Right lung (tissue), 5 donors: ENCODE measurements around the gene VEGFA. TPM values are rescaled to one million over a fixed set of nuclear protein-coding genes. Genes with fewer than 3 reads are reported as not detected.

Experiments used
- DNase-seq, 2 donors: peaks; one replicate each; pipeline ENCODE4 v3.0.0-alpha.2; 2013
- polyA plus RNA-seq, 5 donors: library from polyadenylated mRNA; unstranded; fragments of 120-200 nt; gene quantifications; one replicate each; pipeline versions ENCODE4 v1.2.1 to v1.2.3, GENCODE V29; 2013; ENCODE audit warnings: inconsistent platforms in 1 of 5, low replicate concordance in 1 of 5; ENCODE audit not compliant: insufficient read length in 5 of 5, insufficient read depth in 1 of 5

VEGFA gene
- polyA plus RNA-seq, 5 donors = 215 to 361 (median 293) TPM

GRCh38 chr6:43771210-43771857 is 1.3 kb downstream of the VEGFA start:
- DNase-seq = no peak

- no peak for DNase-seq
These were observed 2.1 kb downstream of the VEGFA start for GRCh38 chr6:43771858-43772680.

- no peak for DNase-seq
These were observed 2.7 kb downstream of the VEGFA start for GRCh38 chr6:43772681-43773049.

GRCh38 chr6:43773050-43773979 is 3.3 kb downstream of the VEGFA start:
- DNase-seq = no peak

- no peak for DNase-seq
These were observed 4.2 kb downstream of the VEGFA start for GRCh38 chr6:43773980-43774775.

- DNase-seq = peak in 1 of 2 donors; percentile 67
These were observed 4.9 kb downstream of the VEGFA start for GRCh38 chr6:43774776-43775534.

GRCh38 chr6:43775535-43775885 is 5.5 kb downstream of the VEGFA start:
- DNase-seq = no peak

GRCh38 chr6:43776115-43776798 is 6.2 kb downstream of the VEGFA start:
- no peak for DNase-seq

GRCh38 chr6:43776799-43777776 is 7.1 kb downstream of the VEGFA start:
- no peak for DNase-seq

- DNase-seq = no peak
These were observed 8.3 kb downstream of the VEGFA start for GRCh38 chr6:43778131-43778855.

GRCh38 chr6:43778976-43779851 is 9.2 kb downstream of the VEGFA start:
- DNase-seq = no peak

GRCh38 chr6:43779852-43780236 is 9.8 kb downstream of the VEGFA start:
- DNase-seq = peak; percentile 70 to 77

- DNase-seq = no peak
These were observed 10.3 kb downstream of the VEGFA start for GRCh38 chr6:43780293-43780692.

GRCh38 chr6:43780941-43781928 is 11.2 kb downstream of the VEGFA start:
- no peak for DNase-seq

- DNase-seq = no peak
These were observed 12.1 kb downstream of the VEGFA start for GRCh38 chr6:43781941-43782704.
